ENCODE results near the gene FNBP1. TPM values are rescaled to one million over a fixed set of nuclear protein-coding genes. Genes with fewer than 3 reads are reported as not detected.

The FNBP1 gene
- total RNA-seq = 30.5 and 36.9 TPM in 2 replicates

GRCh38 chr9:130042885-130043653, at the start of gene FNBP1:
Gene FNBP1 (minus strand): TSS chr9:130043189. CDS start chr9:130042975, 214 bp downstream.

GRCh38 chr9:130053504-130054324, 10.7 kb upstream of the FNBP1 start, which contains the start of gene GPR107:
Gene GPR107 (plus strand): TSS chr9:130053906. CDS start chr9:130053933, 27 bp downstream.

Other genes with a start within 250 kb of the FNBP1 start
- gene TOR1B, start 240.0 kb downstream of the FNBP1 start, total RNA-seq = 32.6 and 36.4 TPM in 2 replicates
- 38.3 and 42.5 TPM in 2 replicates for gene TOR1A, start 219.1 kb downstream of the FNBP1 start, total RNA-seq
- gene C9orf78, start 207.9 kb downstream of the FNBP1 start, total RNA-seq = 33.6 and 37.8 TPM in 2 replicates
- gene USP20, start 207.7 kb downstream of the FNBP1 start, total RNA-seq = 15.1 and 17.0 TPM in 2 replicates
- 31.1 and 37.2 TPM in 2 replicates for gene GPR107, start 10.7 kb upstream of the FNBP1 start, total RNA-seq
- 32.9 and 76.4 TPM in 2 replicates for gene NCS1, start 129.2 kb upstream of the FNBP1 start, total RNA-seq
- gene HMCN2, start 222.6 kb upstream of the FNBP1 start, total RNA-seq = under 0.01 and 0.17 TPM in 2 replicates